PC-9 (cell line): ENCODE results near the gene RREB1.

Experiments used
- CTCF ChIP-seq: fragments of 200-600 bp; sonication (generic); conservative IDR thresholded peaks from 2 replicates; pipeline ENCODE4 v1.6.1; 2017; ENCODE audit warnings: mixed run types, antibody characterized with exemption, mild to moderate bottlenecking, moderate library complexity
- EZH2 ChIP-seq: fragments of 200-600 bp; sonication (generic); IDR thresholded peaks from 2 replicates; pipeline ENCODE4 v1.8.0; 2017; ENCODE audit warnings: antibody characterized with exemption, low read depth

- TF ChIP-seq CTCF (no peak), EZH2 (no peak)
Measured at GRCh38 chr6:7124114-7124513, 16.4 kb downstream of the RREB1 start.
